Common myeloid progenitor, CD34-positive (primary cell): Measurements from ENCODE around the gene DIAPH3.

Experiments
- CTCF ChIA-PET: fragments of 350-600 bp; sonication (Branson Sonifier 250); formaldehyde crosslinking; loops from one replicate; lab custom pipeline; 2021; ENCODE audit warnings: antibody characterized with exemption; lab: Charles Lee
- POLR2A ChIA-PET: fragments of 350-600 bp; sonication (Branson Sonifier 250); formaldehyde crosslinking; loops from one replicate; lab custom pipeline; 2021; ENCODE audit warnings: antibody characterized with exemption; lab: Charles Lee
- DNase-seq, 3 donors: peaks; one replicate each; pipeline versions ENCODE4 v3.0.0 to v3.0.0-alpha.2; 2013
- H3K27ac ChIP-seq, 2 experiments: 1 replicate in 1 of 2; 2 replicates in 1 of 2; pipeline ENCODE4 v1.7.0; 2013; ENCODE audit warnings: inconsistent platforms in 2 of 2, low read length in 2 of 2, mild to moderate bottlenecking in 2 of 2, low read depth in 1 of 2, moderate library complexity in 1 of 2; ENCODE audit not compliant: severe bottlenecking in 2 of 2, insufficient read depth in 1 of 2, poor library complexity in 1 of 2
- H3K27me3 ChIP-seq, 5 experiments: replicated peaks in 2 of 5; 1 replicate in 3 of 5; 2 replicates in 2 of 5; pipeline versions ENCODE4 v1.6.1 to v1.7.0; 2013; ENCODE audit warnings: low read length in 4 of 5, mild to moderate bottlenecking in 2 of 5, moderate library complexity in 2 of 5, inconsistent platforms in 1 of 5; ENCODE audit not compliant: insufficient read depth in 5 of 5, control insufficient read depth in 4 of 5
- H3K36me3 ChIP-seq, 4 experiments: 1 replicate in 2 of 4; 2 replicates in 2 of 4; pipeline versions ENCODE4 v1.6.1 to v1.7.0; 2013; ENCODE audit warnings: low read length in 3 of 4, control low read depth in 1 of 4, mild to moderate bottlenecking in 1 of 4; ENCODE audit not compliant: control insufficient read depth in 4 of 4, insufficient read depth in 4 of 4
- H3K4me1 ChIP-seq, 4 experiments: 1 replicate in 3 of 4; 2 replicates in 1 of 4; pipeline versions ENCODE4 v1.6.1 to v1.7.1; 2013; ENCODE audit warnings: low read length in 3 of 4, mild to moderate bottlenecking in 3 of 4, control low read depth in 1 of 4, inconsistent platforms in 1 of 4, moderate library complexity in 1 of 4; ENCODE audit not compliant: control insufficient read depth in 4 of 4, insufficient read depth in 4 of 4; ENCODE audit errors: control extremely low read depth in 1 of 4
- H3K4me3 ChIP-seq, 7 experiments: 1 replicate in 4 of 7; 2 replicates in 3 of 7; pipeline versions ENCODE4 v1.5.1 to v1.7.0; 2013; ENCODE audit warnings: mild to moderate bottlenecking in 7 of 7, low read length in 6 of 7, moderate library complexity in 6 of 7, inconsistent platforms in 2 of 7, low read depth in 2 of 7, control low read depth in 1 of 7; ENCODE audit not compliant: insufficient read depth in 4 of 7, control insufficient read depth in 1 of 7; ENCODE audit errors: extremely low read depth in 1 of 7
- H3K9me3 ChIP-seq, 5 experiments: 1 replicate in 4 of 5; 2 replicates in 1 of 5; pipeline versions ENCODE4 v1.6.1 to v1.7.1; 2013; ENCODE audit warnings: low read length in 4 of 5, mild to moderate bottlenecking in 2 of 5, inconsistent platforms in 1 of 5, low read depth in 1 of 5, moderate library complexity in 1 of 5; ENCODE audit not compliant: control insufficient read depth in 4 of 5, insufficient read depth in 2 of 5; ENCODE audit errors: control extremely low read depth in 1 of 5
- WGBS: methylation state at CpG from one replicate; pipeline ENCODE4 v1.1.5; 2013; ENCODE audit not compliant: insufficient coverage; 5-methylcytosine and 5-hydroxymethylcytosine counted together

The DIAPH3 gene

GRCh38 chr13:59996461-59996980 is 167.2 kb downstream of the DIAPH3 start:
- Histone ChIP-seq H3K27ac (no peak overlapping the region), H3K4me3 (no peak overlapping the region), H3K4me1 (no peaks in the 10 kb centered on the region), H3K36me3 (peaks cover 0 to 1% (median 0%) of the 10 kb centered on the region in 4 experiments), H3K27me3 (no peaks in the 10 kb centered on the region), H3K9me3 (no peaks in the 10 kb centered on the region)
- WGBS: 100% methylated on average over 2 of the region's 6 CpGs
- DNase-seq: no peak
- ChIA-PET CTCF (no interaction called here), POLR2A (no interaction called here)

DNA sequence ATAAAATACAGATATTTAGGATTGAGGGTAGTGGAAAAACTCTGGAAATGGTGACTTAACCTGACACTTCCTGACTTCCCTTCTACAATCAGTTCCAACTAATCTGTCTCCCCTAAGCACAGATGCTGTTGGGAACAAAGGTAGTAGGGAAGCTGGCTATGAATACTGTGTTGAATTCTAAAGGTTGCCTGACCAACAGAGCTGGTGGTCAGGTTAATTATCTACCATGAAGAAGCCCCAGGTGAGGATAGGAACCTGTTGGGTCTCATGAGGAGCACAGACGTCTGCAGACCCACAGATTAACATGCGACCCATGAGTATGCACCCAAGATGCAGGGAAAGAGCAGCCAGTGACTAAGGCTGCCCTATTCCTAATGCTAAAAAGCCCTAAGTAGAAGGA is 172.3 kb downstream of the DIAPH3 start:
- CTCF ChIA-PET: no interaction called here
- Histone ChIP-seq H3K27ac (no peak overlapping the region), H3K4me1 (no peaks in the 10 kb centered on the region), H3K9me3 (no peaks in the 10 kb centered on the region), H3K36me3 (peaks cover 0 to 5% (median 0%) of the 10 kb centered on the region in 4 experiments), H3K27me3 (no peaks in the 10 kb centered on the region), H3K4me3 (no peak overlapping the region)
- no peak for DNase-seq
- POLR2A ChIA-PET: no interaction called here
- WGBS: 100% methylated on average over 2 of the region's 2 CpGs

- Histone ChIP-seq H3K27me3 (no peaks in the 10 kb centered on the region), H3K4me1 (no peaks in the 10 kb centered on the region), H3K27ac (no peak overlapping the region), H3K36me3 (peaks cover 0 to 3% (median 0%) of the 10 kb centered on the region in 4 experiments), H3K9me3 (no peaks in the 10 kb centered on the region), H3K4me3 (no peak overlapping the region)
- DNase-seq: no peak
- ChIA-PET POLR2A (no interaction called here), CTCF (no interaction called here)
- no CpG with 5 or more reads among the region's 7 CpGs for WGBS
Observed at GRCh38 chr13:59982631-59983382, 180.9 kb downstream of the DIAPH3 start.

DNA sequence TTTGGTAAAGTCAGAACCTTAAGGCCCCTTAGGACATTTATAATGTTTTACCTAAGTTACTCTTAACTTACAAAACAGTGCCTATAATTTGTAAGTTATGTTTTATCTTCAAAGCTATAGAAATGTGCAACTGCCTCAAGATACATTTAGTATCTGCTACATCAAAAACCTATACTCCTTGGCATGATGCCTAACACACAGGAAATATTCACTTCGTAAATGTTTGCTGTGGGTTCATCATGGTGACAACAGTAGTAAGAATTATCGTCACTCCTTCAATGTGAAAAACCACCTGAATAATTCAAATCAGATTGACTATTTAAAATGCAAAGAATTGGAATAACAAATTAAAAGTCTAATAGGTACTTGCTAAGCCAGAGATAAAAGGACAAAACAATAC is 184.1 kb downstream of the DIAPH3 start:
- H3K4me1 ChIP-seq: no peaks in the 10 kb centered on the region
- CTCF ChIA-PET: no interaction called here
- no peaks in the 10 kb centered on the region for H3K9me3 ChIP-seq
- H3K4me3 ChIP-seq: no peak overlapping the region
- no peaks in the 10 kb centered on the region for H3K27me3 ChIP-seq
- 83% methylated on average over 1 of the region's 2 CpGs for WGBS
- POLR2A ChIA-PET: no interaction called here
- no peak for DNase-seq
- no peak overlapping the region for H3K27ac ChIP-seq
- peaks cover 0 to 3% (median 0%) of the 10 kb centered on the region in 4 experiments for H3K36me3 ChIP-seq

DNA sequence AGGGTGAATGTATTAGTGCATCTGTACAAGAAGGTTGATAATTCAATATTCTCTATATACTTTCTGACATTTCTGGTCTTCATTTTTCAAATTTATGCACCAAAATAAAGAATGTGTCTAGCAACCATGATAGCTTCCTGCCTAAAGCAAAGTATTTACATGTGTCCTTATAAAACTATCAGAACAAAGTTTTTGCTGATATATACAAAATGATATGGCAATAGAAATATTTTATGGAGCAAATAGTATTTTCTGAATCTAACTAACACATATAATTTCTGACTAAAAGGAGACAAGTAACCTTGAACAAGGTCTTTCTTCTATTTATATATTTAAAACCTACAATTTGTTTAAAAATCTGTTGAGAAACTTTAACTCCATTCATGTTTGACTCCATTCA is 184.9 kb downstream of the DIAPH3 start:
- Histone ChIP-seq H3K4me1 (no peaks in the 10 kb centered on the region), H3K27ac (no peak overlapping the region), H3K9me3 (no peaks in the 10 kb centered on the region), H3K4me3 (no peak overlapping the region), H3K27me3 (no peaks in the 10 kb centered on the region), H3K36me3 (peaks cover 0 to 3% (median 0%) of the 10 kb centered on the region in 4 experiments)
- ChIA-PET CTCF (no interaction called here), POLR2A (no interaction called here)
- no peak for DNase-seq

- H3K4me3 ChIP-seq: no peak overlapping the region
- H3K27ac ChIP-seq: no peak overlapping the region
- no peak for DNase-seq
- POLR2A ChIA-PET: no interaction called here
- 100% methylated on average over 1 of the region's 3 CpGs for WGBS
- H3K4me1 ChIP-seq: no peaks in the 10 kb centered on the region
- no peaks in the 10 kb centered on the region for H3K27me3 ChIP-seq
- H3K36me3 ChIP-seq: peaks cover 0 to 3% (median 0%) of the 10 kb centered on the region in 4 experiments
- CTCF ChIA-PET: no interaction called here
- H3K9me3 ChIP-seq: no peaks in the 10 kb centered on the region
Observed at GRCh38 chr13:59976856-59977255, 186.9 kb downstream of the DIAPH3 start.

DNA sequence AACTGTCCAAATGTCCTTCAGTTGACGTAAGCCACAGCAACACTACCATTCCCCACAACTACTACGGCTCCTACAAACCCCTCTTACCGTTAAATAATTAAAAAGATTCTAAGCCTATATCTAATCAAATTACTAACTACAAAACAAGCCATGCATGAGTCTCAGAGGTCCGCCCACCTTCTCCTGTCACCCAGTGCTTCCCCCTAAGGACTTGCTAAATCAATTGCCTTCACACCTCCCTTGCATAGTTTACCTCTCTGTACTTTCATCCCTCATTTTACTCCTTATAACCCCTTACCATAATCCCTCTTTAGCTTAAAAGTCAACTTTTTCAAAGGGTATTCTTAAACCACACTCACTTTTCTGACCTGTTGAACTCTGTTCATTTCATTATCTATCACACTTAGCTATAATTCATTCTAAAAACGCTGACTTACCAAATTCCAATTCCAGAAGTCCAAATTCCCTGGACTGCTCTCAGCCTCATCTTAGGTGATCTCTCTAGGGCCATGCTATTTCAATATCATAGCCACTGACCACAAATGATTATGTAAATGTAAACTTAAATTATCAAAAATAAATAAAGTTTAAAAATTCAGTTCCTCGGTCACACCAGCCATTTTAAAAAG is 187.8 kb downstream of the DIAPH3 start:
- ChIA-PET POLR2A (no interaction called here), CTCF (no interaction called here)
- H3K4me3 ChIP-seq: no peak overlapping the region
- no peaks in the 10 kb centered on the region for H3K27me3 ChIP-seq
- 100% methylated on average over 5 of the region's 6 CpGs for WGBS
- H3K9me3 ChIP-seq: no peaks in the 10 kb centered on the region
- peaks cover 0 to 3% (median 0%) of the 10 kb centered on the region in 4 experiments for H3K36me3 ChIP-seq
- H3K4me1 ChIP-seq: no peaks in the 10 kb centered on the region
- no peak for DNase-seq
- no peak overlapping the region for H3K27ac ChIP-seq
